ENCODE data around the gene PGAM5. TPM values are rescaled to one million over a fixed set of nuclear protein-coding genes. Genes with fewer than 3 reads are reported as not detected.

Gene PGAM5
- polyA plus RNA-seq, 3 donors: 7.0 to 10.3 (median 9.6) TPM

DNA sequence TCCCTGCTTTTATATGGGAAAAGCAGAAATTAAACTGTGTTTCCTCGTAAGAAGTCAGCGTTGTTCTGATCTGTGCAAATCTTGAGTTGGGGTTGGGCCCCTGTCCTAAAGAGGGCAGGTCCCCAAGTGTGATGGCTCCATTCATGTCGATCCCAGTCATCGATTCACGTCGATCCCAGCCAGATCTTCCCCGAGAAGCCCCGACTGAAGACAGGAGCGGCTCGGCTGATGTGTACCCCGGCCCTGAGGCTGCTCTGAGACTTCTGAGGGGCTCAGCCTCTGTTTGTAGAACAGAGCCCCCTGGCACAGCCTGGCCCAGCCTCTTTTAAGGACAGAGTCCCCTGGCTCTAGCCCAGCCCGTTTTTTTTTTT is 9.3 kb downstream of the PGAM5 start:
- Mint-ChIP-seq H3K36me3 (peaks cover 67 to 94% of the 10 kb centered on the region in 2 donors), H3K4me3 (no peak overlapping the region), H3K4me1 (no peaks in the 10 kb centered on the region), H3K9me3 (peaks cover 0 to 4% (median 0%) of the 10 kb centered on the region in 7 donors), H3K27me3 (ENCODE audit: low read depth in 3 of 3) (no peaks in the 10 kb centered on the region), H3K27ac (no peak overlapping the region)
- TF ChIP-seq, protein P1, sequence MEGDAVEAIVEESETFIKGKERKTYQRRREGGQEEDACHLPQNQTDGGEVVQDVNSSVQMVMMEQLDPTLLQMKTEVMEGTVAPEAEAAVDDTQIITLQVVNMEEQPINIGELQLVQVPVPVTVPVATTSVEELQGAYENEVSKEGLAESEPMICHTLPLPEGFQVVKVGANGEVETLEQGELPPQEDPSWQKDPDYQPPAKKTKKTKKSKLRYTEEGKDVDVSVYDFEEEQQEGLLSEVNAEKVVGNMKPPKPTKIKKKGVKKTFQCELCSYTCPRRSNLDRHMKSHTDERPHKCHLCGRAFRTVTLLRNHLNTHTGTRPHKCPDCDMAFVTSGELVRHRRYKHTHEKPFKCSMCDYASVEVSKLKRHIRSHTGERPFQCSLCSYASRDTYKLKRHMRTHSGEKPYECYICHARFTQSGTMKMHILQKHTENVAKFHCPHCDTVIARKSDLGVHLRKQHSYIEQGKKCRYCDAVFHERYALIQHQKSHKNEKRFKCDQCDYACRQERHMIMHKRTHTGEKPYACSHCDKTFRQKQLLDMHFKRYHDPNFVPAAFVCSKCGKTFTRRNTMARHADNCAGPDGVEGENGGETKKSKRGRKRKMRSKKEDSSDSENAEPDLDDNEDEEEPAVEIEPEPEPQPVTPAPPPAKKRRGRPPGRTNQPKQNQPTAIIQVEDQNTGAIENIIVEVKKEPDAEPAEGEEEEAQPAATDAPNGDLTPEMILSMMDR (IDR thresholded peaks at IDR 0.05): no peak
- no peak overlapping the region for H3K27ac ChIP-seq (ENCODE audit: low read depth in 1 of 2, low read length in 2 of 2)
- H4K20me1 ChIP-seq (ENCODE audit: insufficient read depth, low read length): peaks cover 4% of the 10 kb centered on the region
- peaks cover 72 to 90% of the 10 kb centered on the region in 2 donors for H3K36me3 ChIP-seq (replicated peaks in 1 of 2; ENCODE audit: control insufficient read depth in 1 of 2, insufficient read depth in 2 of 2, low read length in 2 of 2)
- H3K9ac ChIP-seq (ENCODE audit: insufficient read depth, low read length, poor library complexity, severe bottlenecking): no peak overlapping the region
- H3K4me2 ChIP-seq (replicated peaks; ENCODE audit: extremely low read depth, low read length, poor library complexity, severe bottlenecking): no peak overlapping the region
- 94% methylated on average over 11 of the region's 12 CpGs for WGBS (ENCODE audit: insufficient coverage)
- intact Hi-C loops (cut with micrococcal nuclease): loop anchor here in 1 of 2 donors (10.0 kb wide), 1 partner anchor 105 kb away; the partner anchor contains the start of gene GOLGA3
- no peak for DNase-seq
- no peak overlapping the region for H3K4me3 ChIP-seq (replicated peaks in 1 of 3; ENCODE audit: low read depth in 2 of 3, low read length in 3 of 3)
- no peak overlapping the region for H2AFZ ChIP-seq (ENCODE audit: insufficient read depth, low read depth, low read length, poor library complexity, severe bottlenecking)
- H3K27me3 ChIP-seq (ENCODE audit: control insufficient read depth in 2 of 2, insufficient read depth in 2 of 2, low read length in 2 of 2): no peaks in the 10 kb centered on the region
- H3K9me3 ChIP-seq (replicated peaks in 1 of 2; ENCODE audit: control insufficient read depth in 1 of 2, insufficient read depth in 1 of 2, low read length in 2 of 2): no peaks in the 10 kb centered on the region
- no peaks in the 10 kb centered on the region for H3K4me1 ChIP-seq (ENCODE audit: control insufficient read depth in 1 of 2, insufficient read depth in 2 of 2, low read length in 2 of 2)
- no peaks in the 10 kb centered on the region for H3K79me2 ChIP-seq (ENCODE audit: insufficient read depth, low read length)

DNA sequence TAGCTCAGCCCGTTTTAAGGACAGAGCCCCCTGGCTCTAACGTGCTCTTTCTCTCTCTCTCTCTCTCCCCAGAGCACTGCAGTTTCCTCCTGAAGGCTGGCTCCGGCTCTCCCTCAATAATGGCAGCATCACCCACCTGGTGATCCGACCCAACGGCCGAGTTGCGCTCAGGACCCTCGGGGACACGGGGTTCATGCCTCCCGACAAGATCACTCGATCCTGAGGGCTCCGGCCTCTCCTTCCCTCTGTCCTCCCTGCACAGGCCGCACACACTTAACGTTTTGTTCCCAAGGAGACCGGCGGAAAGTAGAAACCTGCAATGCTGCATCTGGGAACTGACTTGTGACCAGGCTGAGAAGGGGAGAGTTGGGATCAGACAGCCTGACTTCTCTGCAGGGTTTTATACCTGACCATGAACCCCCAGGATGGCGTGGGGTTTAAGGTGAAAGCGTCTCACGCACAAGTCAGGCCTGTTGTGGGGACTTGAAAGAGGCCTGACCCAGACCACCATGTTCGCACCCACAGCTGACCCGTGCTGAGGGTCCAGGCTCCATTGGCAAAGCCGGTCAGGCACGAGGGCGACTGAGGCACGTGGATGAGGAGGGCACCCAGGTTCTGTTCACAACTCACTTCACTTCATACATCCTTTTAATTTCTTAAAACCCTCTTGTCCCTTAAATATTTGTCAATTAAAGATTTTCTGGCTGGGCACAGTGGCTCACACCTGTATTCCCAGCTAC is 10.1 kb downstream of the PGAM5 start:
- no peak overlapping the region for H3K4me3 ChIP-seq (replicated peaks in 1 of 3; ENCODE audit: low read depth in 2 of 3, low read length in 3 of 3)
- no peaks in the 10 kb centered on the region for H3K9me3 ChIP-seq (replicated peaks in 1 of 2; ENCODE audit: control insufficient read depth in 1 of 2, insufficient read depth in 1 of 2, low read length in 2 of 2)
- no peaks in the 10 kb centered on the region for H3K4me1 ChIP-seq (ENCODE audit: control insufficient read depth in 1 of 2, insufficient read depth in 2 of 2, low read length in 2 of 2)
- H3K4me1 Mint-ChIP-seq: no peaks in the 10 kb centered on the region
- peak in 1 of 3 donors; percentile 2 for DNase-seq
- WGBS (ENCODE audit: insufficient coverage): 98% methylated on average over 20 of the region's 25 CpGs
- no peak overlapping the region for H3K27ac ChIP-seq (ENCODE audit: low read depth in 1 of 2, low read length in 2 of 2)
- H3K9me3 Mint-ChIP-seq: peaks cover 0 to 4% (median 0%) of the 10 kb centered on the region in 7 donors
- no peaks in the 10 kb centered on the region for H3K79me2 ChIP-seq (ENCODE audit: insufficient read depth, low read length)
- H4K20me1 ChIP-seq (ENCODE audit: insufficient read depth, low read length): peaks cover 4% of the 10 kb centered on the region
- no peak overlapping the region for H3K4me3 Mint-ChIP-seq
- H3K27me3 ChIP-seq (ENCODE audit: control insufficient read depth in 2 of 2, insufficient read depth in 2 of 2, low read length in 2 of 2): no peaks in the 10 kb centered on the region
- no peak overlapping the region for H3K4me2 ChIP-seq (replicated peaks; ENCODE audit: extremely low read depth, low read length, poor library complexity, severe bottlenecking)
- H3K9ac ChIP-seq (ENCODE audit: insufficient read depth, low read length, poor library complexity, severe bottlenecking): no peak overlapping the region
- H2AFZ ChIP-seq (ENCODE audit: insufficient read depth, low read depth, low read length, poor library complexity, severe bottlenecking): no peak overlapping the region
- H3K27ac Mint-ChIP-seq: peak overlapping the region in 4 of 7 donors; percentile 41 to 74 (median 59)
- intact Hi-C loops (cut with micrococcal nuclease): no loop called here
- H3K27me3 Mint-ChIP-seq (ENCODE audit: low read depth in 3 of 3): no peaks in the 10 kb centered on the region
- peaks cover 71 to 94% of the 10 kb centered on the region in 2 donors for H3K36me3 Mint-ChIP-seq
- H3K36me3 ChIP-seq (replicated peaks in 1 of 2; ENCODE audit: control insufficient read depth in 1 of 2, insufficient read depth in 2 of 2, low read length in 2 of 2): peaks cover 77 to 93% of the 10 kb centered on the region in 2 donors
- TF ChIP-seq, protein P1 (IDR thresholded peaks at IDR 0.05): no peak

All from CD14-positive monocyte (primary cell).